ENCODE results near the gene CARD8.

CARD8 gene

GRCh38 chr19:48194041-48194843 is 61.5 kb downstream of the CARD8 start:
- H3K9ac ChIP-seq (ENCODE audit: low read depth, low read length), result no peak overlapping the region
- H3K36me3 ChIP-seq (ENCODE audit: insufficient read depth, low read length), result peaks cover 18% of the 10 kb centered on the region
- ATAC-seq (ENCODE audit: insufficient read depth, low read depth) (no peak), DNase-seq (no peak)
- H3K4me3 ChIP-seq (ENCODE audit: low read depth in 1 of 2, low read length in 2 of 2), result no peak overlapping the region
- TF ChIP-seq CTCF (IDR thresholded peaks at IDR 0.05; ENCODE audit: borderline replicate concordance, extremely low read depth, low read length, poor library complexity, severe bottlenecking), result peak; percentile 9
- TF ChIP-seq EZH2 (IDR thresholded peaks at IDR 0.05; ENCODE audit: borderline replicate concordance, low read depth, low read length, severe bottlenecking), result no peak
- no peak overlapping the region for H3K4me2 ChIP-seq (ENCODE audit: insufficient read depth, low read length)
- H2AFZ ChIP-seq (ENCODE audit: low read depth, low read length), result no peak overlapping the region
- no peaks in the 10 kb centered on the region for H4K20me1 ChIP-seq (ENCODE audit: insufficient read depth, low read length)
- H3K9me3 ChIP-seq (ENCODE audit: insufficient read depth, low read length, severe bottlenecking), result no peaks in the 10 kb centered on the region
- no peaks in the 10 kb centered on the region for H3K4me1 ChIP-seq (ENCODE audit: insufficient read depth, low read length)
- no peak overlapping the region for H3K27ac ChIP-seq (ENCODE audit: low read length)
- no peaks in the 10 kb centered on the region for H3K27me3 ChIP-seq (ENCODE audit: insufficient read depth, low read length, poor library complexity)
- H3K79me2 ChIP-seq (ENCODE audit: insufficient read depth, low read length), result no peaks in the 10 kb centered on the region

- Histone ChIP-seq H3K27me3 (ENCODE audit: insufficient read depth, low read length, poor library complexity) (no peaks in the 10 kb centered on the region), H2AFZ (ENCODE audit: low read depth, low read length) (no peak overlapping the region), H3K9me3 (ENCODE audit: insufficient read depth, low read length, severe bottlenecking) (no peaks in the 10 kb centered on the region), H3K27ac (ENCODE audit: low read length) (no peak overlapping the region), H3K4me3 (ENCODE audit: low read depth in 1 of 2, low read length in 2 of 2) (no peak overlapping the region), H3K4me2 (ENCODE audit: insufficient read depth, low read length) (no peak overlapping the region), H3K9ac (ENCODE audit: low read depth, low read length) (no peak overlapping the region), H3K4me1 (ENCODE audit: insufficient read depth, low read length) (no peaks in the 10 kb centered on the region), H3K79me2 (ENCODE audit: insufficient read depth, low read length) (no peaks in the 10 kb centered on the region), H3K36me3 (ENCODE audit: insufficient read depth, low read length) (peaks cover 30% of the 10 kb centered on the region), H4K20me1 (ENCODE audit: insufficient read depth, low read length) (no peaks in the 10 kb centered on the region)
- ATAC-seq (ENCODE audit: insufficient read depth, low read depth) (no peak), DNase-seq (no peak)
- TF ChIP-seq CTCF (IDR thresholded peaks at IDR 0.05; ENCODE audit: borderline replicate concordance, extremely low read depth, low read length, poor library complexity, severe bottlenecking) (no peak), EZH2 (IDR thresholded peaks at IDR 0.05; ENCODE audit: borderline replicate concordance, low read depth, low read length, severe bottlenecking) (no peak)
Measured at GRCh38 chr19:48192750-48193149, 63.0 kb downstream of the CARD8 start.

- Histone ChIP-seq H3K9ac (ENCODE audit: low read depth, low read length) (no peak overlapping the region), H3K9me3 (ENCODE audit: insufficient read depth, low read length, severe bottlenecking) (no peaks in the 10 kb centered on the region), H4K20me1 (ENCODE audit: insufficient read depth, low read length) (no peaks in the 10 kb centered on the region), H3K27ac (ENCODE audit: low read length) (no peak overlapping the region), H3K4me1 (ENCODE audit: insufficient read depth, low read length) (no peaks in the 10 kb centered on the region), H3K4me2 (ENCODE audit: insufficient read depth, low read length) (no peak overlapping the region), H3K36me3 (ENCODE audit: insufficient read depth, low read length) (peaks cover 37% of the 10 kb centered on the region), H2AFZ (ENCODE audit: low read depth, low read length) (no peak overlapping the region), H3K79me2 (ENCODE audit: insufficient read depth, low read length) (no peaks in the 10 kb centered on the region), H3K27me3 (ENCODE audit: insufficient read depth, low read length, poor library complexity) (no peaks in the 10 kb centered on the region), H3K4me3 (ENCODE audit: low read depth in 1 of 2, low read length in 2 of 2) (no peak overlapping the region)
- ATAC-seq (ENCODE audit: insufficient read depth, low read depth) (no peak), DNase-seq (no peak)
- no peak for TF ChIP-seq EZH2 (IDR thresholded peaks at IDR 0.05; ENCODE audit: borderline replicate concordance, low read depth, low read length, severe bottlenecking)
- no peak for TF ChIP-seq CTCF (IDR thresholded peaks at IDR 0.05; ENCODE audit: borderline replicate concordance, extremely low read depth, low read length, poor library complexity, severe bottlenecking)
Measured at GRCh38 chr19:48190885-48191284, 64.8 kb downstream of the CARD8 start.

All from DND-41 (cell line).